ENCODE measurements around the gene CDC42EP4. TPM values are rescaled to one million over a fixed set of nuclear protein-coding genes. Genes with fewer than 3 reads are reported as not detected.

CDC42EP4 gene
- total and polyA plus RNA-seq, 2 experiments from 2014 or later = 4.4 to 19.9 TPM

DNA sequence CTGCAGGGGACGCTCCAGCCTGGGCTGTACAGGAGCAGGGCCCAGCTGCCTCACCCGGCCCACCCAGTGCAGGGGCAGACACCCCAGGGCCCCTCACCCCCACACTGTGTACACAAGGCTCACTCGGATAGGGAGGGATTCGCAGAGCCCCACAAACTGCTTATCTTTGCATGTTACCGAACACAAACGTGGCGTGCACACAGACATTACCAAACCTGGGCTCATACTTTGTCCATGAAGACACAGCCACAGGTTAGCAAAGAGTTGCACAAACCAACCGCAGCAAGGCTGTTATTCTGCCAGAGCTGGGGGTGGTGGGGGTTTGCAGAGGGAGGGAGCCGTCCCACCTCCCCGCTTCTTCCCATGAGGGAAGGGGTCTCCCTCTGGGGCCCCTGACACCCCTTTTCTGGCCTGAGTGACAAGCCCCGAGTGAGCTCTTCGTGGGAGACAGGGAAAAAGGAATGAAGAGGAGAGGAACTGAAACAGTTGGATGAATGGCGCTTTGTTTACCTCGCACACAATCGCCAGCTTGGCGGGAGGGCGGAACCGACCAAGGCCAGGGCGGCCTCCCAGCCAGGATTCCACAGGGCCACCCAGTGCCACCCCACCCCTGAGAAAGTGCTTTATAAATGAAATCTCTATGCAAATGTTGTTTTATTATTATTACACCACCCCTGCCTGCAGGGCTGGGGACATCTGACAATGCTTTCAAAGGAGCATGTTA, 49.7 kb downstream of the CDC42EP4 start:
- ATAC-seq = peak; percentile 85
- DNase-seq (ENCODE audit: low spot score) = peak; percentile 53
- H3K27ac Mint-ChIP-seq = no peak overlapping the region
- no peak for TF ChIP-seq EZH2 (IDR thresholded peaks at IDR 0.05; ENCODE audit: low read depth, unreplicated experiment)
- TF ChIP-seq, protein P1, sequence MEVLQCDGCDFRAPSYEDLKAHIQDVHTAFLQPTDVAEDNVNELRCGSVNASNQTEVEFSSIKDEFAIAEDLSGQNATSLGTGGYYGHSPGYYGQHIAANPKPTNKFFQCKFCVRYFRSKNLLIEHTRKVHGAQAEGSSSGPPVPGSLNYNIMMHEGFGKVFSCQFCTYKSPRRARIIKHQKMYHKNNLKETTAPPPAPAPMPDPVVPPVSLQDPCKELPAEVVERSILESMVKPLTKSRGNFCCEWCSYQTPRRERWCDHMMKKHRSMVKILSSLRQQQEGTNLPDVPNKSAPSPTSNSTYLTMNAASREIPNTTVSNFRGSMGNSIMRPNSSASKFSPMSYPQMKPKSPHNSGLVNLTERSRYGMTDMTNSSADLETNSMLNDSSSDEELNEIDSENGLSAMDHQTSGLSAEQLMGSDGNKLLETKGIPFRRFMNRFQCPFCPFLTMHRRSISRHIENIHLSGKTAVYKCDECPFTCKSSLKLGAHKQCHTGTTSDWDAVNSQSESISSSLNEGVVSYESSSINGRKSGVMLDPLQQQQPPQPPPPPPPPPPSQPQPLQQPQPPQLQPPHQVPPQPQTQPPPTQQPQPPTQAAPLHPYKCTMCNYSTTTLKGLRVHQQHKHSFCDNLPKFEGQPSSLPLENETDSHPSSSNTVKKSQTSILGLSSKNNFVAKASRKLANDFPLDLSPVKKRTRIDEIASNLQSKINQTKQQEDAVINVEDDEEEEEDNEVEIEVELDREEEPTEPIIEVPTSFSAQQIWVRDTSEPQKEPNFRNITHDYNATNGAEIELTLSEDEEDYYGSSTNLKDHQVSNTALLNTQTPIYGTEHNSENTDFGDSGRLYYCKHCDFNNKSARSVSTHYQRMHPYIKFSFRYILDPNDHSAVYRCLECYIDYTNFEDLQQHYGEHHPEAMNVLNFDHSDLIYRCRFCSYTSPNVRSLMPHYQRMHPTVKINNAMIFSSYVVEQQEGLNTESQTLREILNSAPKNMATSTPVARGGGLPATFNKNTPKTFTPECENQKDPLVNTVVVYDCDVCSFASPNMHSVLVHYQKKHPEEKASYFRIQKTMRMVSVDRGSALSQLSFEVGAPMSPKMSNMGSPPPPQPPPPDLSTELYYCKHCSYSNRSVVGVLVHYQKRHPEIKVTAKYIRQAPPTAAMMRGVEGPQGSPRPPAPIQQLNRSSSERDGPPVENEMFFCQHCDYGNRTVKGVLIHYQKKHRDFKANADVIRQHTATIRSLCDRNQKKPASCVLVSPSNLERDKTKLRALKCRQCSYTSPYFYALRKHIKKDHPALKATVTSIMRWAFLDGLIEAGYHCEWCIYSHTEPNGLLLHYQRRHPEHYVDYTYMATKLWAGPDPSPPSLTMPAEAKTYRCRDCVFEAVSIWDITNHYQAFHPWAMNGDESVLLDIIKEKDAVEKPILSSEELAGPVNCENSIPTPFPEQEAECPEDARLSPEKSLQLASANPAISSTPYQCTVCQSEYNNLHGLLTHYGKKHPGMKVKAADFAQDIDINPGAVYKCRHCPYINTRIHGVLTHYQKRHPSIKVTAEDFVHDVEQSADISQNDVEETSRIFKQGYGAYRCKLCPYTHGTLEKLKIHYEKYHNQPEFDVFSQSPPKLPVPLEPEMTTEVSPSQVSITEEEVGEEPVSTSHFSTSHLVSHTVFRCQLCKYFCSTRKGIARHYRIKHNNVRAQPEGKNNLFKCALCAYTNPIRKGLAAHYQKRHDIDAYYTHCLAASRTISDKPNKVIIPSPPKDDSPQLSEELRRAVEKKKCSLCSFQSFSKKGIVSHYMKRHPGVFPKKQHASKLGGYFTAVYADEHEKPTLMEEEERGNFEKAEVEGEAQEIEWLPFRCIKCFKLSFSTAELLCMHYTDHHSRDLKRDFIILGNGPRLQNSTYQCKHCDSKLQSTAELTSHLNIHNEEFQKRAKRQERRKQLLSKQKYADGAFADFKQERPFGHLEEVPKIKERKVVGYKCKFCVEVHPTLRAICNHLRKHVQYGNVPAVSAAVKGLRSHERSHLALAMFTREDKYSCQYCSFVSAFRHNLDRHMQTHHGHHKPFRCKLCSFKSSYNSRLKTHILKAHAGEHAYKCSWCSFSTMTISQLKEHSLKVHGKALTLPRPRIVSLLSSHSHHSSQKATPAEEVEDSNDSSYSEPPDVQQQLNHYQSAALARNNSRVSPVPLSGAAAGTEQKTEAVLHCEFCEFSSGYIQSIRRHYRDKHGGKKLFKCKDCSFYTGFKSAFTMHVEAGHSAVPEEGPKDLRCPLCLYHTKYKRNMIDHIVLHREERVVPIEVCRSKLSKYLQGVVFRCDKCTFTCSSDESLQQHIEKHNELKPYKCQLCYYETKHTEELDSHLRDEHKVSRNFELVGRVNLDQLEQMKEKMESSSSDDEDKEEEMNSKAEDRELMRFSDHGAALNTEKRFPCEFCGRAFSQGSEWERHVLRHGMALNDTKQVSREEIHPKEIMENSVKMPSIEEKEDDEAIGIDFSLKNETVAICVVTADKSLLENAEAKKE (CRISPR knock-in tag; IDR thresholded peaks at IDR 0.05) = no peak
- no peaks in the 10 kb centered on the region for H3K9me3 Mint-ChIP-seq
- Histone ChIP-seq H2AFZ (peak overlapping the region; percentile 97), H3K4me1 (ENCODE audit: insufficient read depth) (peaks cover 16% of the 10 kb centered on the region), H3F3A (replicated peaks; ENCODE audit: low read depth) (peaks cover 4% of the 10 kb centered on the region; the same call in 1 of the 2 replicates), H3K4me3 (peak overlapping the region; percentile 35), H3K4me2 (peak overlapping the region; percentile 72), H4K20me1 (replicated peaks; ENCODE audit: insufficient read depth) (no peaks in the 10 kb centered on the region), H3K27me3 (ENCODE audit: insufficient read depth) (peaks cover 4% of the 10 kb centered on the region; the same call in 1 of the 2 replicates), H3K9me2 (ENCODE audit: insufficient read depth) (no peaks in the 10 kb centered on the region), H3K27ac (ENCODE audit: low read depth) (no peak overlapping the region), H3K79me2 (replicated peaks; ENCODE audit: insufficient read depth) (no peaks in the 10 kb centered on the region), H3K36me3 (ENCODE audit: insufficient read depth) (no peaks in the 10 kb centered on the region)
- no peaks in the 10 kb centered on the region for H3K36me3 Mint-ChIP-seq (ENCODE audit: low read depth)
- H3K4me1 Mint-ChIP-seq = peaks cover 19% of the 10 kb centered on the region
- peak overlapping the region; percentile 47; the same call in 1 of the 3 replicates for H3K4me3 Mint-ChIP-seq
- peaks cover 23% of the 10 kb centered on the region for H3K27me3 Mint-ChIP-seq (ENCODE audit: insufficient read depth, low read depth, poor library complexity)

DNA sequence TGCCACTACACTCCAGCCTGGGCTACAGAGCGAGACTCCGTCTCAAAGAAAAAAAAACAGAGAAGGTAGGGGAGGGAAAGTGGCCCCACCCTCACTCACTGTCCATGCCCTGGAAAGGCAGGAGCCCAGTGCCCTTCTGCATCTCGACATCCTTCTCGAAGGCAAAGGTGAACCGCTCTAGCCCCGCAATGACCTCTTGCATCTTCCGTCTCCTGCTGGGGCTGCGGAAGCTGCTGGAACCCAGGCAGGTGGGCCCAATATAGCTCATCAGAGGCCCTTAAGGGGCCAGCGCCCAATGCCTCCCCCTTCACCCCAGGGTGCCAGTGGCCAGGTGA, 50.2 kb downstream of the CDC42EP4 start, which contains the start of gene CPSF4L:
Gene CPSF4L (minus strand): TSS at position 264 of the 335 bp plus-strand sequence. CDS start 62 bp downstream, at position 202.
- H3K4me3 Mint-ChIP-seq = peak within 1 kb of the TSS; percentile 47; the same call in 1 of the 3 replicates
- peak within 1 kb of the TSS; percentile 35 for H3K4me3 ChIP-seq
- peak within 1 kb of the TSS; percentile 72 for H3K4me2 ChIP-seq
- H3K4me1 Mint-ChIP-seq = peaks cover 19% of the 10 kb centered on the region
- peaks cover 4% of the 10 kb centered on the region; the same call in 1 of the 2 replicates for H3K27me3 ChIP-seq (ENCODE audit: insufficient read depth)
- H2AFZ ChIP-seq = peak within 1 kb of the TSS; percentile 97
- DNase-seq (ENCODE audit: low spot score) (no peak), ATAC-seq (peak; percentile 12)
- no peaks in the 10 kb centered on the region for H3K9me2 ChIP-seq (ENCODE audit: insufficient read depth)
- no peaks in the 10 kb centered on the region for H3K36me3 Mint-ChIP-seq (ENCODE audit: low read depth)
- H3K4me1 ChIP-seq (ENCODE audit: insufficient read depth) = peaks cover 16% of the 10 kb centered on the region
- 0 out of 2 replicates have a peak within 1 kb of the TSS, but pooled peaks have one; percentile 32 for H3K27ac ChIP-seq (ENCODE audit: low read depth)
- H4K20me1 ChIP-seq (replicated peaks; ENCODE audit: insufficient read depth) = no peaks in the 10 kb centered on the region
- no peak within 1 kb of the TSS for H3K27ac Mint-ChIP-seq
- H3F3A ChIP-seq (replicated peaks; ENCODE audit: low read depth) = peaks cover 4% of the 10 kb centered on the region
- no peaks in the 10 kb centered on the region for H3K79me2 ChIP-seq (replicated peaks; ENCODE audit: insufficient read depth)
- H3K27me3 Mint-ChIP-seq (ENCODE audit: insufficient read depth, low read depth, poor library complexity) = peaks cover 19% of the 10 kb centered on the region
- H3K36me3 ChIP-seq (ENCODE audit: insufficient read depth) = no peaks in the 10 kb centered on the region
- no peaks in the 10 kb centered on the region for H3K9me3 Mint-ChIP-seq
- TF ChIP-seq POLR2AphosphoS5 (IDR thresholded peaks at IDR 0.05; ENCODE audit: low read depth) (no peak), NANOG (IDR thresholded peaks at IDR 0.05; ENCODE audit: borderline replicate concordance) (no peak), STAT1 (IDR thresholded peaks at IDR 0.05; ENCODE audit: unreplicated experiment) (no peak), CREB1 (CRISPR knock-in tag; IDR thresholded peaks at IDR 0.05; ENCODE audit: low read depth) (no peak)
